ENCODE measurements around the gene LRRFIP1. TPM values are rescaled to one million over a fixed set of nuclear protein-coding genes. Genes with fewer than 3 reads are reported as not detected.

LRRFIP1 gene
- total and polyA plus RNA-seq, 9 of the 15 experiments (the other 6 are each of a cell fraction or from before 2014, with no cell fraction given), result 13.1 to 45.2 (median 31.3) TPM

DNA sequence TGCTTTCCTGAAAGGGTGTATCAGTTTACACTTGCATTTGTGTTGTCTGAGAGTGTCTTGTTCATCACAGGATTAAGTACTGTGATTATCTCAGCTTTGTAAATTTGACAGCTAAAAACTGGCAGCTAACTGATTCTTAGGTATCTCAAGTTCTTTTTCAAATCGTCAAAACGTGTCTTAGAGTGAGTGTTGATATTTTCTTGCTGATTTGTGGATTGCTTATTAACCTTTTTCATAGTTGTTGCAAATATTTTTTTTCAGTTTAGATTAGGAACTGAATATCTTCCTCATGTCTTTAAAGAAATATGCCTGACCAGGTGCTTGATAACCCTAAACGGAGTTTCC, 41.9 kb downstream of the LRRFIP1 start:
- Histone ChIP-seq H3K9me1 (ENCODE audit: control insufficient read depth, insufficient read depth, low read length) (no peaks in the 10 kb centered on the region), H3K4me2 (ENCODE audit: insufficient read depth, low read length) (no peak overlapping the region), H3K27me3 (ENCODE audit: control insufficient read depth in 2 of 2, insufficient read depth in 2 of 2, low read length in 2 of 2) (peaks cover 23 to 51% of the 10 kb centered on the region in 2 experiments; a peak in 4 of 5 replicates), H4K20me1 (replicated peaks; ENCODE audit: control insufficient read depth, insufficient read depth, low read length) (no peaks in the 10 kb centered on the region), H3K79me2 (ENCODE audit: control insufficient read depth, insufficient read depth, low read length) (no peaks in the 10 kb centered on the region), H3K4me3 (no peak overlapping the region), H3K9me3 (replicated peaks; ENCODE audit: control insufficient read depth, insufficient read depth, low read depth, low read length) (no peaks in the 10 kb centered on the region), H2AFZ (ENCODE audit: low read depth, low read length) (no peak overlapping the region), H3K4me1 (replicated peaks in 1 of 2; ENCODE audit: control insufficient read depth in 2 of 2, insufficient read depth in 2 of 2, low read length in 2 of 2) (peaks cover 0 to 5% of the 10 kb centered on the region in 2 experiments; a peak in 2 of 5 replicates), H3K36me3 (ENCODE audit: control insufficient read depth, insufficient read depth, low read length) (no peaks in the 10 kb centered on the region), H3K27ac (ENCODE audit: extremely low read depth, low read depth, low read length) (no peak overlapping the region), H3K9ac (ENCODE audit: insufficient read depth in 1 of 2, low read depth in 2 of 2, low read length in 2 of 2) (no peak overlapping the region)
- CTCF ChIA-PET (ENCODE audit: low intra/inter-chr PET ratio), result no interaction called here
- 0% methylated on average over 3 of the region's 3 CpGs for WGBS (ENCODE audit: insufficient coverage, low coverage, missing lambda C conversion rate)
- DNase-seq (ENCODE audit: extremely low read depth in 1 of 4, low spot score in 3 of 4), result no peak
- TF ChIP-seq PATZ1 (CRISPR knock-in tag; IDR thresholded peaks at IDR 0.05; ENCODE audit: borderline replicate concordance) (no peak), PML (IDR thresholded peaks at IDR 0.05; ENCODE audit: low read length) (no peak), SETDB1 (IDR thresholded peaks at IDR 0.05; ENCODE audit: low read length) (no peak), GABPB2 (CRISPR knock-in tag; conservative IDR thresholded peaks at IDR 0.05) (no peak), KLF1 (tag; IDR thresholded peaks at IDR 0.05) (no peak), ZNF232 (CRISPR knock-in tag; IDR thresholded peaks at IDR 0.05) (no peak), RUNX1 (IDR thresholded peaks at IDR 0.05; ENCODE audit: low read depth) (no peak), BACH1 (tag; IDR thresholded peaks at IDR 0.05) (no peak), DPF2 (IDR thresholded peaks at IDR 0.05) (no peak), ZNF134 (CRISPR knock-in tag; conservative IDR thresholded peaks at IDR 0.05) (no peak)
- TF ChIP-seq, protein P1, sequence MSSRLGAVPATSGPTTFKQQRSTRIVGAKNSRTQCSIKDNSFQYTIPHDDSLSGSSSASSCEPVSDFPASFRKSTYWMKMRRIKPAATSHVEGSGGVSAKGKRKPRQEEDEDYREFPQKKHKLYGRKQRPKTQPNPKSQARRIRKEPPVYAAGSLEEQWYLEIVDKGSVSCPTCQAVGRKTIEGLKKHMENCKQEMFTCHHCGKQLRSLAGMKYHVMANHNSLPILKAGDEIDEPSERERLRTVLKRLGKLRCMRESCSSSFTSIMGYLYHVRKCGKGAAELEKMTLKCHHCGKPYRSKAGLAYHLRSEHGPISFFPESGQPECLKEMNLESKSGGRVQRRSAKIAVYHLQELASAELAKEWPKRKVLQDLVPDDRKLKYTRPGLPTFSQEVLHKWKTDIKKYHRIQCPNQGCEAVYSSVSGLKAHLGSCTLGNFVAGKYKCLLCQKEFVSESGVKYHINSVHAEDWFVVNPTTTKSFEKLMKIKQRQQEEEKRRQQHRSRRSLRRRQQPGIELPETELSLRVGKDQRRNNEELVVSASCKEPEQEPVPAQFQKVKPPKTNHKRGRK (tag; IDR thresholded peaks at IDR 0.05), result no peak
- TF ChIP-seq, protein P2, sequence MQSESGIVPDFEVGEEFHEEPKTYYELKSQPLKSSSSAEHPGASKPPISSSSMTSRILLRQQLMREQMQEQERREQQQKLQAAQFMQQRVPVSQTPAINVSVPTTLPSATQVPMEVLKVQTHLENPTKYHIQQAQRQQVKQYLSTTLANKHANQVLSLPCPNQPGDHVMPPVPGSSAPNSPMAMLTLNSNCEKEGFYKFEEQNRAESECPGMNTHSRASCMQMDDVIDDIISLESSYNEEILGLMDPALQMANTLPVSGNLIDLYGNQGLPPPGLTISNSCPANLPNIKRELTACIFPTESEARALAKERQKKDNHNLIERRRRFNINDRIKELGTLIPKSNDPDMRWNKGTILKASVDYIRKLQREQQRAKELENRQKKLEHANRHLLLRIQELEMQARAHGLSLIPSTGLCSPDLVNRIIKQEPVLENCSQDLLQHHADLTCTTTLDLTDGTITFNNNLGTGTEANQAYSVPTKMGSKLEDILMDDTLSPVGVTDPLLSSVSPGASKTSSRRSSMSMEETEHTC (IDR thresholded peaks at IDR 0.05), result no peak
- no peak for ATAC-seq
- intact Hi-C loops (cut with micrococcal nuclease), result no loop called here
- BruUV-seq (replicated peaks), result no TSS peak
- POLR2A ChIA-PET, result no interaction called here
- in situ Hi-C loops (cut with MboI), result no loop called here
- no peak for FAIRE-seq

Measured in K562 (cell line).